Neuronal stem cell (in vitro differentiated cells): ENCODE data around the gene ENG.
A peak's percentile ranks its signal among the peaks of the same experiment; 100 is the strongest.

ENCODE experiments used
- DNase-seq: peaks from one replicate; pipeline ENCODE4 v3.0.0-alpha.2; 2013; ENCODE audit warnings: low spot score
- H2AFZ ChIP-seq: one replicate; pipeline ENCODE4 v1.6.1; 2013; ENCODE audit warnings: mild to moderate bottlenecking, low read length, inconsistent platforms
- H2AK5ac ChIP-seq: 2 replicates; pipeline ENCODE4 v1.6.1; 2013; ENCODE audit warnings: low read depth, mild to moderate bottlenecking, inconsistent platforms, low read length, moderate library complexity, mixed read lengths
- H2BK120ac ChIP-seq: 2 replicates; pipeline ENCODE4 v1.6.1; 2013; ENCODE audit warnings: low read depth, mild to moderate bottlenecking, inconsistent platforms, low read length, moderate library complexity, mixed read lengths
- H2BK12ac ChIP-seq: one replicate; pipeline ENCODE4 v1.6.1; 2013; ENCODE audit warnings: low read length, inconsistent platforms
- H2BK15ac ChIP-seq: 2 replicates; pipeline ENCODE4 v1.6.1; 2013; ENCODE audit warnings: mild to moderate bottlenecking, low read length, inconsistent platforms, mixed read lengths
- H2BK5ac ChIP-seq: one replicate; pipeline ENCODE4 v1.6.1; 2013; ENCODE audit warnings: inconsistent platforms, mild to moderate bottlenecking, low read length, moderate library complexity
- H3K14ac ChIP-seq: one replicate; pipeline ENCODE4 v1.6.1; 2013; ENCODE audit warnings: low read length, inconsistent platforms
- H3K18ac ChIP-seq: 2 replicates; pipeline ENCODE4 v1.6.1; 2013; ENCODE audit warnings: low read length, inconsistent platforms
- H3K23ac ChIP-seq: 2 replicates; pipeline ENCODE4 v1.6.1; 2013; ENCODE audit warnings: low read depth, mild to moderate bottlenecking, mixed read lengths, low read length, inconsistent platforms; ENCODE audit not compliant: poor library complexity
- H3K27ac ChIP-seq: replicated peaks from 3 replicates; pipeline ENCODE4 v1.5.1; 2013; ENCODE audit warnings: low read length, inconsistent platforms
- H3K27me3 ChIP-seq, 3 experiments: 2 replicates each; pipeline ENCODE4 v1.6.1; 2013; ENCODE audit warnings: low read length in 3 of 3, mild to moderate bottlenecking in 2 of 3, inconsistent platforms in 1 of 3, low read depth in 1 of 3, mixed read lengths in 1 of 3, moderate library complexity in 1 of 3; ENCODE audit not compliant: control insufficient read depth in 3 of 3, insufficient read depth in 3 of 3
- H3K36me3 ChIP-seq, 2 donors: replicated peaks in 1 of 2; 2 replicates each; pipeline ENCODE4 v1.6.1; 2013; ENCODE audit warnings: low read length in 2 of 2; ENCODE audit not compliant: control insufficient read depth in 2 of 2, insufficient read depth in 2 of 2
- H3K4ac ChIP-seq: 2 replicates; pipeline ENCODE4 v1.6.1; 2013; ENCODE audit warnings: inconsistent platforms, mild to moderate bottlenecking, low read length, moderate library complexity
- H3K4me1 ChIP-seq, 2 donors: 1 replicate in 1 of 2; 2 replicates in 1 of 2; pipeline ENCODE4 v1.6.1; 2013; ENCODE audit warnings: low read length in 2 of 2, low read depth in 1 of 2; ENCODE audit not compliant: control insufficient read depth in 2 of 2, insufficient read depth in 1 of 2
- H3K4me2 ChIP-seq: one replicate; pipeline ENCODE4 v1.6.1; 2013; ENCODE audit warnings: mild to moderate bottlenecking, low read length, inconsistent platforms; ENCODE audit not compliant: insufficient read depth, poor library complexity, severe bottlenecking
- H3K4me3 ChIP-seq, 2 donors: 2 replicates each; pipeline ENCODE4 v1.5.1; 2013; ENCODE audit warnings: low read length in 2 of 2, mild to moderate bottlenecking in 2 of 2, inconsistent platforms in 1 of 2, moderate library complexity in 1 of 2
- H3K79me1 ChIP-seq: one replicate; pipeline ENCODE4 v1.6.1; 2013; ENCODE audit warnings: low read depth, mild to moderate bottlenecking, inconsistent platforms, low read length, moderate library complexity
- H3K9ac ChIP-seq: one replicate; pipeline ENCODE4 v1.6.1; 2013; ENCODE audit warnings: mild to moderate bottlenecking, low read depth, low read length, inconsistent platforms; ENCODE audit not compliant: poor library complexity
- H3K9me3 ChIP-seq, 2 donors: replicated peaks in 1 of 2; 2 replicates each; pipeline versions ENCODE3 to v1.6.1; 2013; ENCODE audit warnings: low read length in 2 of 2, mild to moderate bottlenecking in 2 of 2, inconsistent platforms in 1 of 2, low read depth in 1 of 2, mixed read lengths in 1 of 2, moderate library complexity in 1 of 2; ENCODE audit not compliant: control insufficient read depth in 2 of 2, insufficient read depth in 1 of 2
- H4K8ac ChIP-seq: one replicate; pipeline ENCODE4 v1.6.1; 2013; ENCODE audit warnings: low read depth, mild to moderate bottlenecking, inconsistent platforms, low read length, moderate library complexity
- H4K91ac ChIP-seq: one replicate; pipeline ENCODE4 v1.6.1; 2013; ENCODE audit warnings: low read length, low read depth, mild to moderate bottlenecking, inconsistent platforms; ENCODE audit not compliant: poor library complexity
- WGBS, 2 donors: extraction: QIAGEN DNeasy Blood & Tissue Kit; methylation state at CpG; one replicate each; pipeline ENCODE4 v1.1.7; 2013; ENCODE audit warnings: missing lambda C conversion rate in 2 of 2, mixed read lengths in 1 of 2; ENCODE audit not compliant: insufficient read length in 2 of 2, insufficient replicate concordance in 1 of 2; ENCODE audit errors: extremely low coverage in 2 of 2; 5-methylcytosine and 5-hydroxymethylcytosine counted together

Gene ENG

DNA sequence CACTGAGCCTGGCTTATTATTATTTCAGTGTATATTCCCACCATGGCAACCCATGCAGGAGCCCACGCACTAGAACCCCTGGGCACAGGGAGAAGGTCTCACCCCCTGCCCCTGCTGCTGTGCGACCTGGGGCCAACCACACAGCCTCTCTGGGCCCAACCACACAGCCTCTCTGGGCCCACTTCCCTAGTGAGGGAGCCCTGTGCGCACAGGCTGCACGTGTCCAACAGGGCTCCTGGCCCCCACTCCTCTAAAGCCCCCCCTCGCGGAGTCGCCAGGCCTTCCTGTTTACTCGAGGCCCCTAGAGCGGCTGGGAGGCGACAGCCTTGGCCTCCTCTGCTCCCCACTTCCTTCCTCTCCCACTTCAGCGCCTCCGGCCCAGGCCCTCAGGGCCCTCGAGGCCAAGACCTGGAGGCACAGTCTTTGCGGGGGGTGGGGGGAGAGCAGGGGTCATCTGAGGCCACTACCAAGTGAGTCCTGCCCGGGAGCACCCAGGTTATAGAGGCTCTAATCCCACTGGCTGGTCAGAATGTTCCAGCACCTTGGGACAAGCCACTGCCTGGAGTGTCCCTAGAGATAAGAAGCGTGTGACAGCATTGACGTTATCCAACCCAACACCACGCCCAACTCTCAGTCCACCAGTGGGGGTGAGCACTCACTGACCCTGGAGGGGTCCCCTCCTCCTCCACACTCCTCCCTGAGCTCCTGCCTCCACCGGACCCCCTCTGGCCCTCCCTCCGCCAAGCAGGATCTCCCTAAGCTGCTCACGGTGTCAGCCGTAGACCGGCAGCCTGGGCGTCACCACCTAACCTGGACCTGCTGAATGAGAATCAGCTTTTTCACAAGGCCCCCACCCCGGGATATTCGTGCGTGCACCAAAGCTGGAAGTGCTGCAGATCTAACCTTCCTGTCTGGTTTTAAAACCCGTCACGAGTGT, 7.9 kb upstream of the ENG start:
- Histone ChIP-seq H2AK5ac (peak overlapping the region; percentile 45), H3K4me1 (peaks cover 4 to 10% of the 10 kb centered on the region in 2 donors), H2BK12ac (peak overlapping the region; percentile 5), H2BK120ac (no peak overlapping the region), H3K9me3 (no peaks in the 10 kb centered on the region), H3K27ac (no peak overlapping the region), H4K8ac (no peak overlapping the region), H3K36me3 (peaks cover 0 to 3% of the 10 kb centered on the region in 2 donors), H3K18ac (peak overlapping the region; percentile 44), H3K14ac (peak overlapping the region; percentile 63), H3K23ac (peak overlapping the region; percentile 47), H3K4ac (no peak overlapping the region), H3K4me2 (no peak overlapping the region), H2AFZ (peak overlapping the region; percentile 53), H3K9ac (no peak overlapping the region), H2BK5ac (no peak overlapping the region), H2BK15ac (peak overlapping the region; percentile 27), H3K79me1 (no peaks in the 10 kb centered on the region), H4K91ac (no peak overlapping the region), H3K27me3 (peaks cover 0 to 3% (median 0%) of the 10 kb centered on the region in 3 experiments), H3K4me3 (no peak overlapping the region)
- WGBS, 2 donors = no CpG with 5 or more reads among the region's 29 CpGs
- no peak for DNase-seq

DNA sequence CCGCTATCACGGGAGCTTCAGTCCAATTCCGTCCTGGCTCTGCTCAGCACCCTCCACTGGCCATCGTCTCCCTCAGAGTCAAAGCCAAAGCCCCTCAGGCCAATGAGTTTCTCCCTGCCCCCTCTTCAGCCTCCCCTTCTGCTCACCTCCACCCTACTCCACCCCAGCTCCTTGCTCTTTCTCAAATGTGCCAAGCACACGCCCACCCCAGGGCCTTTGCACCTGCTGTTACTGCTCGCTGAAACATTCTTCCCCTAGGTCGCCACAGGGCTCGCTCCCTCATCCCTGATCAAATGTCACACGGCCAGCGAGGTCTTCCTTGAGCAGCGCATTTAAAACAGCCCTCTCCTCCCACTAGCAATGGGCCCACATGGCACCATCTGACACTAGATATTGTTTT, 6.3 kb upstream of the ENG start:
- no peak overlapping the region for H2BK120ac ChIP-seq
- H4K91ac ChIP-seq = no peak overlapping the region
- H3K27ac ChIP-seq = no peak overlapping the region
- H3K4me1 ChIP-seq = peaks cover 1 to 10% of the 10 kb centered on the region in 2 donors
- peaks cover 0 to 1% of the 10 kb centered on the region in 2 donors for H3K36me3 ChIP-seq
- no CpG with 5 or more reads among the region's 11 CpGs for WGBS, 2 donors
- no peak for DNase-seq
- H3K79me1 ChIP-seq = peaks cover 1% of the 10 kb centered on the region
- H3K9ac ChIP-seq = no peak overlapping the region
- H3K18ac ChIP-seq = peak overlapping the region; percentile 16
- H3K4me3 ChIP-seq = no peak overlapping the region
- H3K23ac ChIP-seq = peak overlapping the region; percentile 77
- peak overlapping the region; percentile 14 for H2BK12ac ChIP-seq
- peak overlapping the region; percentile 32 for H2BK5ac ChIP-seq
- H3K14ac ChIP-seq = no peak overlapping the region
- H3K27me3 ChIP-seq = peaks cover 0 to 1% (median 0%) of the 10 kb centered on the region in 3 experiments
- H2AFZ ChIP-seq = no peak overlapping the region
- H3K9me3 ChIP-seq = no peaks in the 10 kb centered on the region
- no peak overlapping the region for H4K8ac ChIP-seq
- no peak overlapping the region for H2BK15ac ChIP-seq
- H3K4me2 ChIP-seq = no peak overlapping the region
- H3K4ac ChIP-seq = no peak overlapping the region
- H2AK5ac ChIP-seq = peak overlapping the region; percentile 59

DNA sequence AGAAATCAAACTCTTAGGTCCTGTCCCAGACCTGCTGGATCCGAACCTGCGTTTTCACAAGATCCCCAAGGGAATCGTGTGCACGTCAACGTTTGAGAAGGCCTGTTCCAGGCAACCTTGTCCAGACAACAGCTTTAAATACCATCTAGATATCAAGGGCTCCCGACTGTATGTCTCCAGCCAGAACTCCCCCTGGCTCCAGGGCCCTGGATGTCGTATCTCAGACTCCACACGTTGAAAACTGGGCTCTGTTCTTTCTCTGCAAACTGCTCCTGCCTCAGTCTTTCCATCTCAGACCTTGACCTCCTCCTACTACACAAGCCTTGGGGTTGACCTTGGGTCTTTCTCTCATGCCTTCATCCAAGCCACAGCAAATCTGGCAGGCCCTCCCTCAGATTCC, 5.8 kb upstream of the ENG start:
- Histone ChIP-seq H3K9me3 (no peaks in the 10 kb centered on the region), H3K9ac (no peak overlapping the region), H3K4me3 (no peak overlapping the region), H3K4ac (no peak overlapping the region), H2BK120ac (no peak overlapping the region), H3K27ac (no peak overlapping the region), H3K36me3 (no peaks in the 10 kb centered on the region), H2BK12ac (peak overlapping the region; percentile 14), H3K79me1 (peaks cover 1% of the 10 kb centered on the region), H2BK5ac (no peak overlapping the region), H2AFZ (no peak overlapping the region), H3K18ac (no peak overlapping the region), H3K14ac (no peak overlapping the region), H3K4me2 (no peak overlapping the region), H2AK5ac (peak overlapping the region; percentile 59), H4K91ac (no peak overlapping the region), H4K8ac (no peak overlapping the region), H3K4me1 (peaks cover 0 to 8% of the 10 kb centered on the region in 2 donors), H3K23ac (peak overlapping the region; percentile 77), H2BK15ac (no peak overlapping the region), H3K27me3 (no peaks in the 10 kb centered on the region)
- no CpG with 5 or more reads among the region's 8 CpGs for WGBS, 2 donors
- DNase-seq = no peak

DNA sequence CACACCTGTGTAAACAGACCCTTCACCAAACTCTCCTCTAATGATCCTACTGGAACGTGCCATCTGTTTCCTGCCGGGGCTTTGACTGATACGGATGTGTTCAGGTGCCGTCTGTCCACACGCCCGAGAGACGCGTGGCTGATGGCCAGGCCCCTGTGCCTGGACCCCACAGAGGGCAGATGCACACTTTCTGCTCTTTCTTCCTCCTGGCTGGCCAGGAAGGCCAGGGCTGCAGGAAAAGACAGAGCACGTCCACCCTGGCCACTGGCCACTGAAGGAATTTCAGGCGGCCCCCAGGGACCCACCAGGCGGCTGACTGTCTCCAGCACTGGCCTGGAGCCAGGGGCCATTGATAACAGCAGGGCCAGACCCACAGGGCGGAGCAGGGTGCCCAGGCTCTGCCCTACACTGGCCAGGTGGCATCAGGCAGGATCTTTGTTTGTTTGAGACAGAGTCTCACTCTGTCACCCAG, 3.6 kb upstream of the ENG start:
- H3K4ac ChIP-seq = no peak overlapping the region
- no peak overlapping the region for H2BK5ac ChIP-seq
- H2AK5ac ChIP-seq = peak overlapping the region; percentile 99
- H3K9ac ChIP-seq = peak overlapping the region; percentile 17
- DNase-seq = no peak
- H2BK12ac ChIP-seq = no peak overlapping the region
- H3K27me3 ChIP-seq = no peaks in the 10 kb centered on the region
- H2BK15ac ChIP-seq = no peak overlapping the region
- no peak overlapping the region for H4K8ac ChIP-seq
- H3K4me3 ChIP-seq = no peak overlapping the region
- H3K27ac ChIP-seq = no peak overlapping the region
- WGBS, 2 donors = no CpG with 5 or more reads among the region's 12 CpGs
- no peaks in the 10 kb centered on the region for H3K36me3 ChIP-seq
- H3K4me1 ChIP-seq = peaks cover 0 to 6% of the 10 kb centered on the region in 2 donors
- H2AFZ ChIP-seq = no peak overlapping the region
- no peaks in the 10 kb centered on the region for H3K9me3 ChIP-seq
- H3K4me2 ChIP-seq = no peak overlapping the region
- no peak overlapping the region for H2BK120ac ChIP-seq
- peaks cover 1% of the 10 kb centered on the region for H3K79me1 ChIP-seq
- H4K91ac ChIP-seq = no peak overlapping the region
- H3K18ac ChIP-seq = no peak overlapping the region
- no peak overlapping the region for H3K14ac ChIP-seq
- no peak overlapping the region for H3K23ac ChIP-seq
